ELR (cell line): ENCODE measurements around the gene MUC5AC.

ENCODE experiments used
- DNase-seq: peaks from one replicate; pipeline ENCODE4 v3.0.0-alpha.2; 2015; ENCODE audit warnings: low read depth

Gene MUC5AC

GRCh38 chr11:1226226-1226985 lies 68.7 kb downstream of the MUC5AC start:
- DNase-seq, result no peak

- peak; percentile 18 for DNase-seq
Measured at GRCh38 chr11:1226986-1227550, 69.3 kb downstream of the MUC5AC start.

GRCh38 chr11:1227551-1228100 lies 69.9 kb downstream of the MUC5AC start:
- no peak for DNase-seq

DNA sequence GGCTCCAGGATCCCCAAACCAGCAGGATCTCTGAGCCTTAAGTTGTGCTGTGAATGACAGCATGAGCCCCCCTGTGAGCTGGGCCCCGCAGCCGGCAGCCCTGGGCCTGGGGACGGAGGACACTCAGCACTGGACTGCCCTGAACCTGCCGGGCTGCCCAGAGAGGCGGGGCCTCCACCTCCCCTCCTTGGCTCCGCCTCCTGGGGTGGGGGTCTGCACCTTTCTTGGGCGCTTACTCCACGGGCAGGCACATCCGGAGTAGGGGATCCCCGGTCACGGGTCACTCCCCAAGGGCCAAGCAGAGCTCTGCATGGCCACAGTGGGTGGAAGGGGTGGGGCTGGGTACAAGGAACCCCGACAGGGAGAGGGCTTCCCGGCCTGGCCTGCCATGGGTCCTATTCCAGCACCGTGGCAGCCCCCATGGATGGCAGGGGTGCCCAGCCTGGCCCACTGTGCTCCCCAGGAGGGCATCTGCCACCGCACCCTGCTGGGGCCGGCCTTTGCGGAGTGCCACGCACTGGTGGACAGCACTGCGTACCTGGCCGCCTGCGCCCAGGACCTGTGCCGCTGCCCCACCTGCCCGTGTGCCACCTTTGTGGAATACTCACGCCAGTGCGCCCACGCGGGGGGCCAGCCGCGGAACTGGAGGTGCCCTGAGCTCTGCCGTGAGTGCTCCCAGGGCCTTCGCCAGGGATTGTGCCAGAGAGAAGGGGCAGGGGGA lies 70.5 kb downstream of the MUC5AC start:
- no peak for DNase-seq

DNA sequence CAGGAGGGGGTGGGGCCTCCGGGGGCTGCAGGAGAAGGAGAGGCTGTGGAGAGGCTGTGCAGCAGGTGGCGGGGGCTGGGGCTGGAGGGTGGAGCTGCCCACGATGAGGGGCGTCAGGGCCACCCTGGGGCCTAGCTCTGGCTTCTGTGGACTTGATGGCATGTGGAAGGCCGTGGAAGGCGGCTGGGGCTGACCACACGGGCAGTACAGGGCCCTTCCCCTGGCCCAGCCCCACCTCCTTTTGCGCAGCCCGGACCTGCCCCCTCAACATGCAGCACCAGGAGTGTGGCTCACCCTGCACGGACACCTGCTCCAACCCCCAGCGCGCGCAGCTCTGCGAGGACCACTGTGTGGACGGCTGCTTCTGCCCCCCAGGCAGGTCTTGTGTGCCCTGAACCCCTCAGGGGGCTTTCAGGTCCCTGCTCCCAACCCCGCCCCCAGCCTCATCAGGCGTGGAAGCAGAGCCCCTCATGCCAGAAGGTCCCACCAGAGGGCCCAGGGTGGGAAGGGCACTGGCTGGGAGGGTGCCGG lies 71.2 kb downstream of the MUC5AC start:
- no peak for DNase-seq

DNA sequence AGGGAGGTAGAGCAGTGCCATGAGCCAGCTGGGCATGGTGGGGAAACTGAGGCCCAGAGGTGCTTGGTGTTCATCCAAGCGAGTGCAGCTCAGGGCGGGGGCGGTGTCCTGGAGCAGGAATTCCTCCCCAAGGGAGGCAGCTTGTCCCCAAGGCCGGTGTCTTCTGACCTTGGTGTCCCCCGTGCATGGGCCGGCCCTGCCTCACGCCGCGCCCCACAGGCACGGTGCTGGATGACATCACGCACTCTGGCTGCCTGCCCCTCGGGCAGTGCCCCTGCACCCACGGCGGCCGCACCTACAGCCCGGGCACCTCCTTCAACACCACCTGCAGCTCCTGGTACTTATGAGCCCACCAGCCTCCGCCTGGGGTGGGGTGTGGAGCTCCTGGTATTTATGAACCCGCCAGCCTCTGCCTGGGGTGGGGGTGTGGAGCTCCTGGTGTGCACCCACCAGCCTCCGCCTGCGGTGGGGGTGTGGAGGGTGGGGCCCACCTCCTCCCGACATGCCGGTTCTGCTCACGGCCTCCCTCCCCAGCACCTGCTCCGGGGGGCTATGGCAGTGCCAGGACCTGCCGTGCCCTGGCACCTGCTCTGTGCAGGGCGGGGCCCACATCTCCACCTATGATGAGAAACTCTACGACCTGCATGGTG lies 71.8 kb downstream of the MUC5AC start:
- DNase-seq, result no peak

GRCh38 chr11:1230121-1230455 lies 72.3 kb downstream of the MUC5AC start:
- DNase-seq, result no peak

- no peak for DNase-seq
Measured at GRCh38 chr11:1230456-1231395, 73.0 kb downstream of the MUC5AC start.

- no peak for DNase-seq
Measured at GRCh38 chr11:1231396-1232020, 73.8 kb downstream of the MUC5AC start.

- no peak for DNase-seq
Measured at GRCh38 chr11:1232021-1232882, 74.5 kb downstream of the MUC5AC start.

- DNase-seq, result no peak
Measured at GRCh38 chr11:1232883-1233321, 75.1 kb downstream of the MUC5AC start.

- no peak for DNase-seq
Measured at GRCh38 chr11:1233351-1234053, 75.7 kb downstream of the MUC5AC start.

- no peak for DNase-seq
Measured at GRCh38 chr11:1234054-1234720, 76.4 kb downstream of the MUC5AC start.

- DNase-seq, result no peak
Measured at GRCh38 chr11:1234771-1235305, 77.1 kb downstream of the MUC5AC start.

- no peak for DNase-seq
Measured at GRCh38 chr11:1235306-1235900, 77.7 kb downstream of the MUC5AC start.

GRCh38 chr11:1235901-1236315 lies 78.2 kb downstream of the MUC5AC start:
- no peak for DNase-seq

GRCh38 chr11:1236316-1237127 lies 78.8 kb downstream of the MUC5AC start:
- DNase-seq, result no peak
